IPS-11a (cell line): ENCODE measurements around the gene TMIE.
"Not testable (repeated sequence)": the region's sequence is repeated elsewhere in the genome, so short reads cannot be mapped to it uniquely, and the experiment has no call there.

Experiments used
- H3K4me3 ChIP-seq: one replicate; pipeline ENCODE4 v1.5.1; 2013; ENCODE audit warnings: low read depth, low read length, control low read depth

Gene TMIE

GRCh38 chr3:46719044-46719565, 17.9 kb downstream of the TMIE start:
- H3K4me3 ChIP-seq: no peak overlapping the region

- H3K4me3 ChIP-seq: no peak overlapping the region
Measured at GRCh38 chr3:46719735-46720271, 18.6 kb downstream of the TMIE start.

- no peak overlapping the region for H3K4me3 ChIP-seq
Measured at GRCh38 chr3:46721009-46721408, 19.8 kb downstream of the TMIE start.

- H3K4me3 ChIP-seq: no peak overlapping the region
Measured at GRCh38 chr3:46722443-46722842, 21.3 kb downstream of the TMIE start.

- H3K4me3 ChIP-seq: no peak overlapping the region
Measured at GRCh38 chr3:46724424-46724823, 23.2 kb downstream of the TMIE start.

- no peak overlapping the region for H3K4me3 ChIP-seq
Measured at GRCh38 chr3:46725621-46726314, 24.6 kb downstream of the TMIE start.

- H3K4me3 ChIP-seq: no peak overlapping the region
Measured at GRCh38 chr3:46729038-46729437, 27.8 kb downstream of the TMIE start.

GRCh38 chr3:46730819-46731218, 29.6 kb downstream of the TMIE start:
- no peak overlapping the region for H3K4me3 ChIP-seq

GRCh38 chr3:46731795-46732194, 30.6 kb downstream of the TMIE start:
- no peak overlapping the region for H3K4me3 ChIP-seq

- no peak overlapping the region for H3K4me3 ChIP-seq
Measured at GRCh38 chr3:46733026-46733800, 32.0 kb downstream of the TMIE start.

GRCh38 chr3:46734773-46735172, 33.6 kb downstream of the TMIE start:
- H3K4me3 ChIP-seq: no peak overlapping the region

- H3K4me3 ChIP-seq: no peak overlapping the region
Measured at GRCh38 chr3:46736006-46736872, 35.0 kb downstream of the TMIE start.

GRCh38 chr3:46737329-46737731, 36.1 kb downstream of the TMIE start:
- H3K4me3 ChIP-seq: no peak overlapping the region

GRCh38 chr3:46739565-46739964, 38.4 kb downstream of the TMIE start:
- not testable (repeated sequence) for H3K4me3 ChIP-seq

GRCh38 chr3:46742992-46743585, 41.9 kb downstream of the TMIE start:
- no peak overlapping the region for H3K4me3 ChIP-seq

GRCh38 chr3:46746711-46747110, 45.5 kb downstream of the TMIE start:
- no peak overlapping the region for H3K4me3 ChIP-seq

GRCh38 chr3:46748170-46748569, 47.0 kb downstream of the TMIE start:
- no peak overlapping the region for H3K4me3 ChIP-seq

GRCh38 chr3:46749129-46749528, 47.9 kb downstream of the TMIE start:
- H3K4me3 ChIP-seq: no peak overlapping the region

- H3K4me3 ChIP-seq: no peak overlapping the region
Measured at GRCh38 chr3:46750555-46751038, 49.4 kb downstream of the TMIE start.

GRCh38 chr3:46753127-46753526, 51.9 kb downstream of the TMIE start:
- not testable (repeated sequence) for H3K4me3 ChIP-seq
